Heart left ventricle (tissue), 13 donors: Measurements from ENCODE around the gene PCSK2.

ENCODE experiments used
- POLR2A ChIP-seq, 2 donors: fragments of 450-650 bp; IDR thresholded peaks; one replicate each; pipeline ENCODE4 v1.6.1; 2017; ENCODE audit warnings: antibody characterized with exemption in 2 of 2, mild to moderate bottlenecking in 2 of 2, moderate library complexity in 2 of 2
- TF ChIP-seq, protein P1 (sequence below), 12 donors: fragments of 200-600 bp; sonication (generic) in 4 of 12; IDR thresholded peaks; one replicate each; pipeline versions ENCODE4 v1.5.0 to v1.8.0; 2018 to 2022; ENCODE audit warnings: antibody characterized with exemption in 12 of 12, mild to moderate bottlenecking in 5 of 12
- donor health status: ischemic (EF 13 %, LVEDD 7.1; RV severe dilation, severe dysfunction).
- donor health status: DM: no; HTN: yes; CAD: no.
- donor health status: DM: no; HTN: no; CAD: no.
- donor health status: ischemic (EF 25% LVEDD 6.9; RV normal size, moderate dysfunction).
- donor health status: ischemic (EF 25% LVEDD 5.7; RV mildly dilated, moderate dysfunction).
- donor health status: ischemic (EF 35%, LVEDD 5.7; RV mildly dilated, moderate dysfunction).
- donor health status: nonischemic (EF 11% LVEDD 7.7; RV severe dilation, severe dysfunction).
- donor health status: DM: yes; HTN: yes; CAD: no.
- donor health status: PGD.
- donor health status: ischemic (EF 29% LVEDD 5.4; RV normal size, mild dysfunction).
- donor health status: nonischemic (EF 23%, LVEDD 6.1; RV moderate dilation, normal function).

GRCh38 chr20:17500826-17501225 lies 274.0 kb downstream of the PCSK2 start:
- TF ChIP-seq POLR2A (IDR thresholded peaks at IDR 0.05): no peak
- TF ChIP-seq, protein P1, sequence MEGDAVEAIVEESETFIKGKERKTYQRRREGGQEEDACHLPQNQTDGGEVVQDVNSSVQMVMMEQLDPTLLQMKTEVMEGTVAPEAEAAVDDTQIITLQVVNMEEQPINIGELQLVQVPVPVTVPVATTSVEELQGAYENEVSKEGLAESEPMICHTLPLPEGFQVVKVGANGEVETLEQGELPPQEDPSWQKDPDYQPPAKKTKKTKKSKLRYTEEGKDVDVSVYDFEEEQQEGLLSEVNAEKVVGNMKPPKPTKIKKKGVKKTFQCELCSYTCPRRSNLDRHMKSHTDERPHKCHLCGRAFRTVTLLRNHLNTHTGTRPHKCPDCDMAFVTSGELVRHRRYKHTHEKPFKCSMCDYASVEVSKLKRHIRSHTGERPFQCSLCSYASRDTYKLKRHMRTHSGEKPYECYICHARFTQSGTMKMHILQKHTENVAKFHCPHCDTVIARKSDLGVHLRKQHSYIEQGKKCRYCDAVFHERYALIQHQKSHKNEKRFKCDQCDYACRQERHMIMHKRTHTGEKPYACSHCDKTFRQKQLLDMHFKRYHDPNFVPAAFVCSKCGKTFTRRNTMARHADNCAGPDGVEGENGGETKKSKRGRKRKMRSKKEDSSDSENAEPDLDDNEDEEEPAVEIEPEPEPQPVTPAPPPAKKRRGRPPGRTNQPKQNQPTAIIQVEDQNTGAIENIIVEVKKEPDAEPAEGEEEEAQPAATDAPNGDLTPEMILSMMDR (IDR thresholded peaks at IDR 0.05): no peak
